ENCODE data around the gene TRIM52. TPM values are rescaled to one million over a fixed set of nuclear protein-coding genes. Genes with fewer than 3 reads are reported as not detected.

The TRIM52 gene
- total RNA-seq, 4 donors from 2014 or later: 2.0 to 11.1 (median 3.3) TPM

DNA sequence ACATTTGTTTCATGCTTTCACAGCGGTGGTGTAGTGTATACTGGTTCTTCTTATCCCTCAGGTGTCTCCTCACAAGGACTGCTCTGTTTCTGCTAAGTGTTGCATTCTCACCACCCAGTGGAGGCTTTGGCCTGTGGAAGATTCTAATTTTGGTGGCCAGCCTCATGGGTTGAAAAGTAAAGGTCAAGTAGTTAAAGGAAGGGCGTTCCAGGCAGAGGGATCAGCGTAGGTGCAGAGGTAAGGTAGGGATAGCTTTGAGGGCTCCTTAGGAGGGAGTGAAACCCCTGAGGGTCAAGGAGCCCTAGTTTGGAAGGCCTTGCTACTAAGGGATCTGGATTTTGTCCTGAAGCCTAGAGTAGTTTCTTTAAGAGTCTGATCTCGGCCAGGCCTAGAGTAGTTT lies 12.7 kb downstream of the TRIM52 start:
- Histone ChIP-seq H3K36me3 (peaks cover 0 to 21% (median 0%) of the 10 kb centered on the region in 3 donors), H3K4me1 (peaks cover 39 to 88% (median 51%) of the 10 kb centered on the region in 3 donors), H3K9me3 (no peaks in the 10 kb centered on the region), H3K27me3 (no peaks in the 10 kb centered on the region), H3K27ac (peak overlapping the region; percentile 76 to 97 (median 93)), H3K4me3 (peak overlapping the region; percentile 57 to 97 (median 86))
- intact Hi-C loops (cut with DNase I): no loop called here
- WGBS, 2 donors: 58 to 74% methylated on average over 4 of the region's 4 CpGs
- no peak for DNase-seq
- TF ChIP-seq POLR2A (IDR thresholded peaks at IDR 0.05) (no peak), CTCF (IDR thresholded peaks at IDR 0.05) (no peak)

GRCh38 chr5:181246276-181247049 lies 14.5 kb downstream of the TRIM52 start:
- Histone ChIP-seq H3K4me1 (peaks cover 39 to 85% (median 58%) of the 10 kb centered on the region in 3 donors), H3K36me3 (peaks cover 0 to 12% (median 4%) of the 10 kb centered on the region in 3 donors), H3K27ac (peak overlapping the region; percentile 90 to 98 (median 96)), H3K4me3 (peak overlapping the region; percentile 57 to 97 (median 86)), H3K9me3 (no peaks in the 10 kb centered on the region), H3K27me3 (no peaks in the 10 kb centered on the region)
- DNase-seq: no peak
- TF ChIP-seq CTCF (IDR thresholded peaks at IDR 0.05) (peak in 1 of 6 experiments; percentile 3), POLR2A (IDR thresholded peaks at IDR 0.05) (peak in 2 of 4 donors; percentile 43 to 81)
- WGBS, 2 donors: 0 to 2% methylated on average over 16 to 22 of the region's 55 CpGs
- intact Hi-C loops (cut with DNase I): no loop called here

DNA sequence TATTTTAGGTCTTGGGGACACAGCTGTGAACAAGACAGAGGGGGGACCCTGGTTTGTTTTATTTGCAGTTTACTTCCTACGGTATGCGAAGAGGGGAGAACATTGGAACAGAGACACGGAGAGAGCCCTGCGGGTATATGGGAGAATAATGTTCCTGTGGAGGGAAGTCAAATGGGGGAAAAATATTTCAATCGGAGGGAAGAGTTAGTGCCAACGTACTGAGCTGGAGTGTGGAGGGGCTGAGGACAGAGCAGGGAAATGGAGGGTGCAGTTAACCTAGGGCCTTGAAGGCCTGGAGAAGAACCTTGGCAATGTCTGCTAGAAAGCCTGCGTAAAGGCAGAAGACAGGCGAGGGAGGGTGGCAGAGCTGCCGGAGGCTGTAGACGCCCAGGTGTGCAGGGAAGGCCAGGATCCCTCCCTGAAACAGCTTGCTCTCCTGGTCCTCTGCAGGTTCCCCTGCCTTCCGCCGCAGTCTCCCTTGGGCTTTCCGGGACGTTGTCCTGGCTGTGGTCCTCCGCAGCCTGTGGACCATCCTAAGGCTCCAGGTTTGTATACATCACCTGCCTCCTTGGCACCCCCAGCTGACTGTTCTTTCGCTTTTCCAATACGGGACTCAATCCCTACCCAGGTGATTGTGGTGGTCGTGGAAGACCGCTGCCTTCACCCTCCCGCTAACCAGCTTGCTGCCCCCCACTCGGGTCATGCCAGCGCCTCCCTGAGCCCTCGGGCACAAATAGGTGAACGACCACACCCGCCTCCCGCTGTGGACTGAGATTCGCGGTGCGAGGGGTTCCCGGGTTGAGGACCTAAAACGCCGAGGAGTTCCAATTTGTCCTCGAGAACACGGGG lies 15.3 kb downstream of the TRIM52 start:
- 30 to 31% methylated on average over 19 to 22 of the region's 34 CpGs for WGBS, 2 donors
- intact Hi-C loops (cut with DNase I): no loop called here

DNA sequence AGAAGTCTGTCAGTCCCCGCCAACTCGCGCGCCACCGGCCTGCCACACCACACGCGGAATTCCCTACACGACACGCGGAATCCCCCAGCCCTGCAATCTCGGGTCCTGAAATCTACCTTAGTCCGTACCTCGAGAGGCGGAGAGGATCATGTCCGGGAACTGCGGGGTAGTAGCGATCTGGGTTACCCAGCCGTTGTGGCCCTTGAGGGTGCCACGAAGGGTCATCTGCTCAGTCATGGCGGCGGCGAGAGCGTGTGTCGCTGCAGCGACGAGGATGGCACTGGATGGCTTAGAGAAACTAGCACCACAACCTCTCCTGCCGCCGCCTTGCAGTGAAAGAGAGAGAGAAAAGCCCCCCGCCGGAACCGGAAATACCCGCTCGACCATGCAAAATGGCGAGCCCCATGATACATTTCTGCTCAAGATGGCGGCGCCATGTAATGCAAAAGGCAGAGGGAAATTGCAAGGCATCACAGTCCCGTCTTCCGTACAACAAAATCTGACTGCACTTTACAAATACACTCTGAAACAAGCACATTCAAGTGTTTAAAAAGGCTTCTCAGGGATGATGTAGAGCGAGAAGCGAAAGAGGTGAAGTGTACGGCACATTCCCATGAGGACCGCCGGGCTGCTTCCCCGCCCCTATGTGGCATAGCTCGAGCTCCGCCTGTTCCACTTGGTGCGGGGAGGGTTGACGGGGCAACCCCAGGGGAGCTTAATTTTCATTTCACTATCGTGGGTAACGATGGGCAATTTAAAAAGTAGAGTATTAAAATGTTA lies 17.2 kb downstream of the TRIM52 start, which contains the start of gene RACK1:
TSS of gene RACK1 (minus strand) at position 343 of the 780 bp plus-strand sequence. CDS start at position 237, 106 bp downstream.
- H3K27me3 ChIP-seq: no peaks in the 10 kb centered on the region
- H3K4me3 ChIP-seq: peak within 1 kb of the TSS; percentile 50 to 86 (median 72)
- no peak for DNase-seq
- peak within 1 kb of the TSS; percentile 90 to 98 (median 96) for H3K27ac ChIP-seq
- WGBS, 2 donors: 0 to 1% methylated on average over 23 to 31 of the region's 50 CpGs
- H3K9me3 ChIP-seq: no peaks in the 10 kb centered on the region
- peaks cover 26 to 36% (median 28%) of the 10 kb centered on the region in 3 donors for H3K36me3 ChIP-seq
- intact Hi-C loops (cut with DNase I): no loop called here
- TF ChIP-seq POLR2A (IDR thresholded peaks at IDR 0.05): peak in 2 of 4 donors; percentile 38 to 71
- TF ChIP-seq CTCF (IDR thresholded peaks at IDR 0.05): no peak
- peaks cover 28 to 85% (median 45%) of the 10 kb centered on the region in 3 donors for H3K4me1 ChIP-seq

More for the DNA sequence above, 15.3 kb downstream of the TRIM52 start:
- H3K9me3 ChIP-seq: no peaks in the 10 kb centered on the region
- H3K4me1 ChIP-seq: peaks cover 39 to 85% (median 59%) of the 10 kb centered on the region in 3 donors
- TF ChIP-seq POLR2A (IDR thresholded peaks at IDR 0.05) (no peak), CTCF (IDR thresholded peaks at IDR 0.05) (no peak)
- no peak for DNase-seq
- H3K27me3 ChIP-seq: no peaks in the 10 kb centered on the region
- H3K36me3 ChIP-seq: peaks cover 8 to 17% (median 12%) of the 10 kb centered on the region in 3 donors
- peak overlapping the region; percentile 90 to 98 (median 96) for H3K27ac ChIP-seq
- H3K4me3 ChIP-seq: peak overlapping the region; percentile 57 to 97 (median 86)

All from esophagus squamous epithelium (tissue), 5 donors.